K562 (cell line): ENCODE results near the gene PFKL. TPM values are rescaled to one million over a fixed set of nuclear protein-coding genes. Genes with fewer than 3 reads are reported as not detected.

Experiments used
- ARID2 ChIP-seq: fragments of 450-650 bp; IDR thresholded peaks from 2 replicates; pipeline ENCODE4 v1.6.1; 2017; ENCODE audit warnings: antibody characterized with exemption, mild to moderate bottlenecking
- ASH1L ChIP-seq: fragments of 450-650 bp; IDR thresholded peaks from 2 replicates; pipeline ENCODE4 v1.6.1; 2018; ENCODE audit warnings: borderline replicate concordance, mild to moderate bottlenecking, low read depth; ENCODE audit not compliant: partially characterized antibody
- CREM ChIP-seq: IDR thresholded peaks from 2 replicates; pipeline ENCODE4 v1.6.1; 2014; ENCODE audit warnings: antibody characterized with exemption, low read depth
- DIDO1 ChIP-seq: fragments of 450-650 bp; IDR thresholded peaks from 2 replicates; pipeline ENCODE4 v1.6.1; 2016; ENCODE audit warnings: low read depth, missing biosample characterization, missing genetic modification characterization
- ELF2 ChIP-seq: fragments of 250-450 bp; sonication (Bioruptor Pico); IDR thresholded peaks from 2 replicates; pipeline ENCODE4 v1.5.0; 2021; ENCODE audit warnings: mild to moderate bottlenecking
- FOXA1 ChIP-seq: fragments of 450-650 bp; IDR thresholded peaks from 2 replicates; pipeline ENCODE4 v1.6.1; 2016; ENCODE audit warnings: mild to moderate bottlenecking, borderline replicate concordance
- MLLT1 ChIP-seq, 2 experiments: fragments of 450-650 bp; IDR thresholded peaks; 2 replicates each; pipeline ENCODE4 v1.6.1; 2016
- NFIC ChIP-seq: fragments of 450-650 bp; IDR thresholded peaks from 2 replicates; pipeline ENCODE4 v1.6.1; 2017; ENCODE audit warnings: mild to moderate bottlenecking, inconsistent platforms
- NRF1 ChIP-seq, 2 experiments: fragments of 450-650 bp; IDR thresholded peaks in 1 of 2; conservative IDR thresholded peaks in 1 of 2; 2 replicates each; pipeline ENCODE4 v1.6.1; 2014; ENCODE audit warnings: mild to moderate bottlenecking in 2 of 2
- POLR2B ChIP-seq: fragments of 450-650 bp; IDR thresholded peaks from 2 replicates; pipeline ENCODE4 v1.6.1; 2018; ENCODE audit warnings: low read depth; ENCODE audit not compliant: partially characterized antibody
- RBFOX2 ChIP-seq: fragments of 200-400 bp; formaldehyde crosslinking; IDR thresholded peaks from 2 replicates; pipeline ENCODE4 v1.6.1; 2017; ENCODE audit warnings: low read depth, mild to moderate bottlenecking, low read length, moderate library complexity
- ZBTB33 ChIP-seq: sonication (generic); formaldehyde crosslinking; IDR thresholded peaks from 2 replicates; pipeline ENCODE4 v1.8.1; 2023; ENCODE audit warnings: mild to moderate bottlenecking, missing genetic modification reagents
- ZKSCAN1 ChIP-seq: fragments of 150-350 bp; IDR thresholded peaks from 2 replicates; pipeline ENCODE4 v1.6.1; 2016; ENCODE audit warnings: low read depth, low read length
- ZNF24 ChIP-seq: fragments of 450-650 bp; IDR thresholded peaks from 2 replicates; pipeline ENCODE4 v1.6.1; 2016
- ZNF518B ChIP-seq: fragments of 250-450 bp; sonication (Bioruptor Pico); IDR thresholded peaks from 2 replicates; pipeline ENCODE4 v1.5.0; 2021; ENCODE audit warnings: mild to moderate bottlenecking, moderate library complexity
- ZNF561 ChIP-seq: fragments of 450-650 bp; formaldehyde crosslinking; conservative IDR thresholded peaks from 2 replicates; pipeline ENCODE4 v1.4.0; 2020; ENCODE audit warnings: mild to moderate bottlenecking, moderate library complexity
- ZNF668 ChIP-seq: fragments of 250-450 bp; sonication (Bioruptor Pico); IDR thresholded peaks from 2 replicates; pipeline ENCODE4 v1.8.0; 2022; ENCODE audit warnings: mild to moderate bottlenecking, inconsistent platforms
- ZNF77 ChIP-seq: fragments of 250-450 bp; sonication (Bioruptor Pico); IDR thresholded peaks from 2 replicates; pipeline ENCODE4 v1.5.0; 2020
- polyA plus RNA-seq, 8 experiments: library from polyadenylated mRNA; depleted of rRNA in 4 of 8; stranded (reverse) in 5 of 8; unstranded in 3 of 8; fragments of >200 nt; fragmentation: Nextera tagmentation in 2 of 8; fragmentation: Illumina TruSeq in 1 of 8; extraction: Ambion mirVana in 2 of 8; extraction: Trizol in 1 of 8; gene quantifications; 2 replicates each; pipeline versions ENCODE4 v1.2.1 to v1.2.3, GENCODE V29; 2011 to 2014; ENCODE audit warnings: inconsistent platforms in 1 of 8, missing spikeins in 1 of 8
- total RNA-seq, 7 experiments: library from RNA; depleted of rRNA in 6 of 7; stranded (reverse); fragments of >200 nt in 6 of 7; fragmentation: Illumina TruSeq in 2 of 7; extraction: Trizol in 2 of 7; gene quantifications; 2 replicates each; pipeline versions ENCODE4 v1.2.1 to v1.2.3, GENCODE V29; 2011 to 2021; ENCODE audit warnings: low replicate concordance in 1 of 7

Gene PFKL
- total and polyA plus RNA-seq, 9 of the 15 experiments (the other 6 are each of a cell fraction or from before 2014, with no cell fraction given): 1.1 to 124 (median 45.6) TPM

GRCh38 chr21:44333509-44334328 is 33.9 kb downstream of the PFKL start (continued):
- TF ChIP-seq ZBTB33 (CRISPR knock-in tag) (peak; percentile 60), NFIC (no peak), ELF2 (CRISPR knock-in tag) (no peak), POLR2B (no peak), RBFOX2 (peak; percentile 30; the same call in 1 of the 2 replicates), ARID2 (no peak), ZNF668 (no peak), ZNF561 (CRISPR knock-in tag) (no peak), ASH1L (no peak), ZNF77 (no peak), FOXA1 (no peak), ZKSCAN1 (no peak), ZNF518B (CRISPR knock-in tag) (no peak), NRF1 (conservative IDR thresholded peaks at IDR 0.05 in 1 of 2, IDR thresholded peaks at IDR 0.05 in 1 of 2) (no peak), ZNF24 (no peak), MLLT1 (IDR thresholded peaks at IDR 0.05) (no peak), DIDO1 (tag) (no peak), CREM (no peak)
